Measurements from ENCODE around the gene GRK6.

Gene GRK6

DNA sequence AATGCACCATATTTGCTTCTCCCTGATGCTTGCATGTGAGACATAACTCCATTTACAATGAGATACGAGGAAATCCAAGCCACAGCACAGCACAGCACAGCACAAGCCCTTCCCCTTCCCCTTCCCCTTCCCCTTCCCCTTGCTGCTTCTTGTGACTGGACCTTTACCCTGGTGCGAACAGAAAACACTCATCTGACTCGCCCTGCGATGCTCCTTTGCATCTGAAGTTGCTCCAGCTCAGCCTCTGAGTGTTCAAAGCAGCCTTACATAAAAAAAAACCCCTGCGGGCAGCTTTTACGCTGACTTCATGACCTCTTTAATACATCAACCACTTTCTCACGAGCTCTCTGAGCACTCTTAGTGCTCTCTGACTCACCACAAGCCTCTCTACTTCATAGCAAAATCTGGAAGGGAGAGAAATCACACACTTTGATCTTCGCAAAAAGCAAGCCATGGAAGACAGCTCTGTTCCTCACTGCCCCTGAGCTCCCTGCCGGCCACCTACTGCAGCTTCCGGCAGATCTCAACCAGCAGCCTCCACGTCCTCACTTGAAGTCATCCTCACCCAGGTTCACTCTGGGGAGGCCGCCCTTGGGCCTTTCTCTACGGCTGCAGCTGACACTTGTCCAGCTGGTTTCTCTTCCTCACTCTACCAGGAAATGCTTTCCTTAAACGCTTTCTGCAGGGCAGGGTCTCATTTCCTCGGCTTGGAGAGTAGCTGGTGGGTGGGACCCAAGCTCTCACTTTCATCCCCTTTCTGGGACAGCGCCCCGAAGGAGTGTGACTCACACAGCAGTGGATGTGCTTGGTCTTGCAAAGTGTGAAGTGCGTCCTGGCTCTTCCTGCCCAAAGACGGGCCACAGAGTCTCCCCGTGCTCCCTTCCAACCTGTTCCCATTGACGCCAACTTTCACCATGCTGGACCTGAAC lies 37.0 kb upstream of the GRK6 start:
- no peak overlapping the region for H2BK5ac ChIP-seq (ENCODE audit: low read length)
- no peak overlapping the region for H3K27ac ChIP-seq (ENCODE audit: low read depth, low read length)

DNA sequence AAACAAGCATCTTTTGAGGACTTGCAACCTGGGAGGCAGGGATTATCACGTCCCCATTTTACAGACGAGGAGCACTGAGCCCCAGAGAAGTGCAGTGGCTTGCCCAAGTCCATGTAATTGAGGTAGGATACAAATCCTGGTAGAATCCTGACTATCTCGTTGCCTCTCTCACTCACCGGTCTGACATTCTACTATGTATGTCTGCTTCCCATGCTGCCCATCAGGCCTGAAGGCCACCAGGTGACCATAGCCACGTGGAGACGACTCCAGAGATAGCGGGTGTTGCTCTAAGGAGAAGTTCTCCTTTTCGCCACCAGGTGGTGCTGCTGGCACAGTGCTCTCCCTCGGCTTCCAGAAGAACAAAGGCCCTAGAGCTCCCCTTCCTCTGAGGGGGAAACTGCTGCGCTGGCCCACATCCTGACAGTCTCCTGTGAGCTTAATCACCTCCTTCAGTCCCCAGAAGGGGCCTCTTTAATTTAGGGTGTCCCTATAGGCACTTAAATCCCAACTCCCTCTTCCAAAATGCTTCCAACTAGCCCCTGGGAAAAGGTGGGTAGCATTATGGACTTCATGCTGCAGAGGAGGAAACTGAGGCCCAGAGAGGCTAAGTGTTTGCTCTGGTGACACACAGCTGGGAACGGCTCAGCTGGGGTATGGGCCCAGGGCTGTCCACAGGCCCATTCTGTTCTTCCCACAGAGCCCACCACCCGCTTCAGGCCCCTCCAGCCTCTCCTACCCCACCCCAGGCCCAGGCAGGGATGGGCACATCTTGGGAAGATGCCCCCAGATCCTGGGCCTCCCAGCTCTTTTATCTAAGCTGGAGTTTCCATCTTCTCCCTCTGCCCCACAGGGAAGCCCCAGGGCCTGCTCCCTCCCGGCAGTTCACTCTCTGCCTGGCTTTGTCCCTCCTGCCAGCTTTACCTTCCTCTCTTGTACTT lies 35.8 kb upstream of the GRK6 start:
- Histone ChIP-seq H3K79me1 (ENCODE audit: low read length) (no peaks in the 10 kb centered on the region), H2BK15ac (replicated peaks; ENCODE audit: low read depth) (no peak overlapping the region), H2BK5ac (ENCODE audit: low read length) (no peak overlapping the region), H2BK120ac (ENCODE audit: low read depth, low read length) (no peak overlapping the region), H3K27me3 (ENCODE audit: insufficient read depth, low read length, poor library complexity) (no peaks in the 10 kb centered on the region), H3K79me2 (ENCODE audit: control insufficient read depth, insufficient read depth, low read length) (no peaks in the 10 kb centered on the region), H4K8ac (ENCODE audit: low read depth, low read length) (no peak overlapping the region), H3K4ac (ENCODE audit: low read depth, low read length) (peak overlapping the region; percentile 64), H4K5ac (ENCODE audit: low read length) (peak overlapping the region; percentile 93), H3K36me3 (ENCODE audit: control insufficient read depth, insufficient read depth, low read length) (no peaks in the 10 kb centered on the region), H3K18ac (ENCODE audit: low read length) (no peak overlapping the region), H3K9ac (ENCODE audit: low read length) (no peak overlapping the region), H3K56ac (ENCODE audit: low read length) (peak overlapping the region; percentile 75), H3K23ac (ENCODE audit: low read length) (no peak overlapping the region), H2AK5ac (ENCODE audit: low read length) (peak overlapping the region; percentile 43), H3K4me3 (ENCODE audit: low read length) (no peak overlapping the region), H3K27ac (ENCODE audit: low read depth, low read length) (no peak overlapping the region), H3K4me2 (ENCODE audit: low read length) (no peak overlapping the region), H3K4me1 (ENCODE audit: control insufficient read depth, low read depth, low read length) (no peaks in the 10 kb centered on the region)
- DNase-seq = peak; percentile 94
- no CpG with 5 or more reads among the region's 13 CpGs for WGBS (ENCODE audit: extremely low coverage, insufficient coverage, low lambda C conversion rate)

More for the DNA sequence above, 37.0 kb upstream of the GRK6 start:
- no peak overlapping the region for H3K4ac ChIP-seq (ENCODE audit: low read depth, low read length)
- no peaks in the 10 kb centered on the region for H3K27me3 ChIP-seq (ENCODE audit: insufficient read depth, low read length, poor library complexity)
- no peak overlapping the region for H2AK5ac ChIP-seq (ENCODE audit: low read length)
- H3K79me1 ChIP-seq (ENCODE audit: low read length) = no peaks in the 10 kb centered on the region
- no peaks in the 10 kb centered on the region for H3K79me2 ChIP-seq (ENCODE audit: control insufficient read depth, insufficient read depth, low read length)
- no peak overlapping the region for H3K18ac ChIP-seq (ENCODE audit: low read length)
- no peak overlapping the region for H2BK120ac ChIP-seq (ENCODE audit: low read depth, low read length)
- no peak overlapping the region for H4K8ac ChIP-seq (ENCODE audit: low read depth, low read length)
- H3K4me2 ChIP-seq (ENCODE audit: low read length) = no peak overlapping the region
- no peaks in the 10 kb centered on the region for H3K36me3 ChIP-seq (ENCODE audit: control insufficient read depth, insufficient read depth, low read length)
- H3K9ac ChIP-seq (ENCODE audit: low read length) = peak overlapping the region; percentile 10
- H4K5ac ChIP-seq (ENCODE audit: low read length) = no peak overlapping the region
- H3K56ac ChIP-seq (ENCODE audit: low read length) = peak overlapping the region; percentile 75
- no peak overlapping the region for H2BK15ac ChIP-seq (replicated peaks; ENCODE audit: low read depth)
- no peak overlapping the region for H3K4me3 ChIP-seq (ENCODE audit: low read length)
- no peaks in the 10 kb centered on the region for H3K4me1 ChIP-seq (ENCODE audit: control insufficient read depth, low read depth, low read length)
- peak; percentile 69 for DNase-seq
- H3K23ac ChIP-seq (ENCODE audit: low read length) = peak overlapping the region; percentile 68
- no CpG with 5 or more reads among the region's 21 CpGs for WGBS (ENCODE audit: extremely low coverage, insufficient coverage, low lambda C conversion rate)

DNA sequence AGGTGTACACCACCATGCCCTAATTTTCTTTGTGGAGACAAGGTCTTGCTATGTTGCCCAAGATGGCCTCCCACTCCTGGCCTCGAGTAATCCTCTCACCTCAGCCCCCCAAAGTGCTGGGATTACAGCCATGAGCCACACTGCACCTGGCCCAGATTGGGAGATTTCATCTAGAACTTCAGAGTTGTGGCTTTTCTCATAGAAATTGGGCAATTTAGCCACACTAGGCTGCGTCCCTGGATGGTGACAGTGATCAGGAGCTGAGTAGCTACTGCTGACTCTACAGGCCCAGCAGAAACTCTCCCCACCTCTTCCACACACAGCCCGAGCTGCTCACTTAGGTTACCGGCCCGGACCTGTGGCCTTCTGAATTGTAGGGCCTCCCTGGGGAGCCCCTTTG lies 33.7 kb upstream of the GRK6 start:
- Histone ChIP-seq H3K36me3 (ENCODE audit: control insufficient read depth, insufficient read depth, low read length) (no peaks in the 10 kb centered on the region), H4K8ac (ENCODE audit: low read depth, low read length) (no peak overlapping the region), H3K79me2 (ENCODE audit: control insufficient read depth, insufficient read depth, low read length) (no peaks in the 10 kb centered on the region), H3K4me2 (ENCODE audit: low read length) (no peak overlapping the region), H3K4me3 (ENCODE audit: low read length) (no peak overlapping the region), H3K27ac (ENCODE audit: low read depth, low read length) (no peak overlapping the region), H4K5ac (ENCODE audit: low read length) (no peak overlapping the region), H2BK15ac (replicated peaks; ENCODE audit: low read depth) (no peak overlapping the region), H3K4ac (ENCODE audit: low read depth, low read length) (no peak overlapping the region), H3K23ac (ENCODE audit: low read length) (no peak overlapping the region), H3K27me3 (ENCODE audit: insufficient read depth, low read length, poor library complexity) (no peaks in the 10 kb centered on the region), H3K9ac (ENCODE audit: low read length) (no peak overlapping the region), H3K4me1 (ENCODE audit: control insufficient read depth, low read depth, low read length) (no peaks in the 10 kb centered on the region), H2BK120ac (ENCODE audit: low read depth, low read length) (no peak overlapping the region), H3K79me1 (ENCODE audit: low read length) (no peaks in the 10 kb centered on the region), H2AK5ac (ENCODE audit: low read length) (no peak overlapping the region), H3K56ac (ENCODE audit: low read length) (no peak overlapping the region), H2BK5ac (ENCODE audit: low read length) (no peak overlapping the region), H3K18ac (ENCODE audit: low read length) (no peak overlapping the region)
- no peak for DNase-seq
- WGBS (ENCODE audit: extremely low coverage, insufficient coverage, low lambda C conversion rate) = no CpG with 5 or more reads among the region's 5 CpGs

DNA sequence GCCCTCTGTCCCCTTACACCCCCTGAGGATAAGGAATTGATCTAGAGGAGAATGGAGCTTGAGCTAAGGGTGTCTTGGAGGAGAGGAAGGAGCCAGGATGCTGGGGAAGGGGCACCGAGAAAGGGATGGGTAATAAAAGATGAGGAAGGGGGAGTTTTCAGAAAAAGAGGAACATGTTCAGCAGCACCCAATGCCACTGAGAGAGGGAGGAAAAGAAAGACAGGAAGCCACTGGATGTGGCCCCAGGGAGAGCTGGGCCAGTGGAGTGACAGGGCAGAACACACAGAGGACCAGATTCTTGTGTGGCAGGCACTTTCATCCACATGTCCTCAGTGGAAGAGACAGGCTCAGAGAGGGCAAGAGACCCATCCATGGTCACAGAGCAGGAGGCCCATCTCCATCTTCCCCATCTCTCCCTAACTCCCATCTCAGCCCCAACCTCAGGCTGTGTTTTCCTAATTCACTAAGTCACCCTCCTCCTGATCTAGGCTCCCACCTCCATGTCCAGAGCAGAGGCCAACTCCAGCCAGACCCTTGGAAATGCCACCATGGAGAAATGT lies 33.2 kb upstream of the GRK6 start:
- Histone ChIP-seq H4K5ac (ENCODE audit: low read length) (no peak overlapping the region), H3K9ac (ENCODE audit: low read length) (no peak overlapping the region), H3K79me1 (ENCODE audit: low read length) (no peaks in the 10 kb centered on the region), H3K18ac (ENCODE audit: low read length) (no peak overlapping the region), H3K79me2 (ENCODE audit: control insufficient read depth, insufficient read depth, low read length) (no peaks in the 10 kb centered on the region), H2AK5ac (ENCODE audit: low read length) (peak overlapping the region; percentile 6), H3K23ac (ENCODE audit: low read length) (no peak overlapping the region), H3K56ac (ENCODE audit: low read length) (no peak overlapping the region), H3K4ac (ENCODE audit: low read depth, low read length) (no peak overlapping the region), H4K8ac (ENCODE audit: low read depth, low read length) (no peak overlapping the region), H3K27me3 (ENCODE audit: insufficient read depth, low read length, poor library complexity) (no peaks in the 10 kb centered on the region), H3K4me1 (ENCODE audit: control insufficient read depth, low read depth, low read length) (no peaks in the 10 kb centered on the region), H3K27ac (ENCODE audit: low read depth, low read length) (no peak overlapping the region), H3K4me3 (ENCODE audit: low read length) (no peak overlapping the region), H2BK120ac (ENCODE audit: low read depth, low read length) (no peak overlapping the region), H3K36me3 (ENCODE audit: control insufficient read depth, insufficient read depth, low read length) (no peaks in the 10 kb centered on the region), H2BK5ac (ENCODE audit: low read length) (no peak overlapping the region), H2BK15ac (replicated peaks; ENCODE audit: low read depth) (no peak overlapping the region), H3K4me2 (ENCODE audit: low read length) (no peak overlapping the region)
- no peak for DNase-seq
- no CpG with 5 or more reads among the region's 1 CpG for WGBS (ENCODE audit: extremely low coverage, insufficient coverage, low lambda C conversion rate)

DNA sequence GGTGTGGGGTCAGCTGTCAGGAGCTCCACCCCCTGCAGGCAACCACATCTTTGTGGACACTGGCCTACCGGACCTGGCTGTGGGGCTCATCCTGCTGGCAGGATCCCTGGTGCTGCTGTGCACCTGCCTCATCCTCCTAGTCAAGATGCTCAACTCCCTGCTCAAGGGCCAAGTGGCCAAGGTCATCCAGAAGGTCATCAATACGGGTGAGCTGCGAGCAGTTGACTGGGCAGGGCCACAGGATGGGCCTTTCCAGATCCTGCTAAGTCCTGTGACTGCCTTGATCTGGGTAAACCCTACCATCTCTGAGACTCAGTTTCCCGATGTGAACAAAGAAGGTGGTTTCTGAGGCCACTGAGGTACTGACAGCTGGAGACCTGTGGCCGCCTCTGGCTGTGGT lies 32.5 kb upstream of the GRK6 start:
- Histone ChIP-seq H3K23ac (ENCODE audit: low read length) (peak overlapping the region; percentile 80), H3K56ac (ENCODE audit: low read length) (no peak overlapping the region), H3K4me2 (ENCODE audit: low read length) (no peak overlapping the region), H3K27me3 (ENCODE audit: insufficient read depth, low read length, poor library complexity) (no peaks in the 10 kb centered on the region), H3K27ac (ENCODE audit: low read depth, low read length) (no peak overlapping the region), H2BK120ac (ENCODE audit: low read depth, low read length) (no peak overlapping the region), H4K8ac (ENCODE audit: low read depth, low read length) (no peak overlapping the region), H3K36me3 (ENCODE audit: control insufficient read depth, insufficient read depth, low read length) (no peaks in the 10 kb centered on the region), H2BK5ac (ENCODE audit: low read length) (no peak overlapping the region), H3K9ac (ENCODE audit: low read length) (no peak overlapping the region), H3K4ac (ENCODE audit: low read depth, low read length) (no peak overlapping the region), H3K79me2 (ENCODE audit: control insufficient read depth, insufficient read depth, low read length) (no peaks in the 10 kb centered on the region), H3K79me1 (ENCODE audit: low read length) (no peaks in the 10 kb centered on the region), H2AK5ac (ENCODE audit: low read length) (no peak overlapping the region), H3K4me3 (ENCODE audit: low read length) (no peak overlapping the region), H2BK15ac (replicated peaks; ENCODE audit: low read depth) (no peak overlapping the region), H3K4me1 (ENCODE audit: control insufficient read depth, low read depth, low read length) (no peaks in the 10 kb centered on the region), H3K18ac (ENCODE audit: low read length) (no peak overlapping the region), H4K5ac (ENCODE audit: low read length) (no peak overlapping the region)
- DNase-seq = no peak
- WGBS (ENCODE audit: extremely low coverage, insufficient coverage, low lambda C conversion rate) = no CpG with 5 or more reads among the region's 5 CpGs
